GM13977 (cell line): Measurements from ENCODE around the gene HSPBP1.

Experiments
- DNase-seq: peaks from one replicate; pipeline ENCODE4 v3.0.0; 2012; ENCODE audit warnings: low spot score
- in situ Hi-C: fragments of 300-500 bp; cut with MboI; formaldehyde crosslinking; loops from one replicate; pipeline ENCODE4 v1.12.0; 2022; ENCODE audit warnings: low sequenced_read_pairs, low pct_unique_long_range_greater_than_20kb, mixed read lengths, inconsistent platforms; ENCODE audit not compliant: unreplicated experiment
- TF ChIP-seq, protein P1 (sequence below): IDR thresholded peaks from 2 replicates; pipeline ENCODE4 v1.5.1; 2012; ENCODE audit warnings: mild to moderate bottlenecking, control low read depth; ENCODE audit not compliant: insufficient read depth; ENCODE audit errors: extremely low read depth, missing control alignments

Gene HSPBP1

DNA sequence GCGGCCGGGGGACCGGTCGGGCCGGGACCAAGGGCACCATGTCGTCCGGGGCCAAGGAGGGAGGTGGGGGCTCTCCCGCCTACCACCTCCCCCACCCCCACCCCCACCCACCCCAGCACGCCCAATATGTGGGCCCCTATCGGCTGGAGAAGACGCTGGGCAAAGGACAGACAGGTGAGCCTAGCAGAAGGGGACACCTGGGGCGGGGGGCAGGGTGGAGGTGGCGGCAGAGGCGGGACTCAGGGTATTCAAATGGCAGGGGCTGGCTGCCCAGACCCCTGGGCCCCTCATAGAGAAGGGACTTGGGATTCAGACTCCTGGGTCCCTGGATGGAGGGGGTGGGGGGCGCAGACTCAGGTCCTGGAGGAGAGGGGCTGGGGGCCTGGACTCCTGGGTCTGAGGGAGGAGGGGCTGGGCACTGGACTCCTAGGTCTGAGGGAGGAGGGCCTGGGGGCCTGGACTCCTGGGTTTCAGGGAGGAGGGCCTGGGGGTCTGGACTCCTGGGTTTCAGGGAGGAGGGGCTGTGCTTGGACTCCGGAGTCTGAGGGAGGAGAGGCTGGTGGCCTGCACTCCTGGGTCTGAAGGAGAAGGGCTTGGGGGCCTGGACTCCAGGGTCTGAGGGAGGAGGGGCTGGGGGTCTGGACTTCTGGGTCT is 4.6 kb upstream of the HSPBP1 start:
- no peak for DNase-seq
- TF ChIP-seq, protein P1, sequence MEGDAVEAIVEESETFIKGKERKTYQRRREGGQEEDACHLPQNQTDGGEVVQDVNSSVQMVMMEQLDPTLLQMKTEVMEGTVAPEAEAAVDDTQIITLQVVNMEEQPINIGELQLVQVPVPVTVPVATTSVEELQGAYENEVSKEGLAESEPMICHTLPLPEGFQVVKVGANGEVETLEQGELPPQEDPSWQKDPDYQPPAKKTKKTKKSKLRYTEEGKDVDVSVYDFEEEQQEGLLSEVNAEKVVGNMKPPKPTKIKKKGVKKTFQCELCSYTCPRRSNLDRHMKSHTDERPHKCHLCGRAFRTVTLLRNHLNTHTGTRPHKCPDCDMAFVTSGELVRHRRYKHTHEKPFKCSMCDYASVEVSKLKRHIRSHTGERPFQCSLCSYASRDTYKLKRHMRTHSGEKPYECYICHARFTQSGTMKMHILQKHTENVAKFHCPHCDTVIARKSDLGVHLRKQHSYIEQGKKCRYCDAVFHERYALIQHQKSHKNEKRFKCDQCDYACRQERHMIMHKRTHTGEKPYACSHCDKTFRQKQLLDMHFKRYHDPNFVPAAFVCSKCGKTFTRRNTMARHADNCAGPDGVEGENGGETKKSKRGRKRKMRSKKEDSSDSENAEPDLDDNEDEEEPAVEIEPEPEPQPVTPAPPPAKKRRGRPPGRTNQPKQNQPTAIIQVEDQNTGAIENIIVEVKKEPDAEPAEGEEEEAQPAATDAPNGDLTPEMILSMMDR = no peak
- in situ Hi-C loops = no loop called here

DNA sequence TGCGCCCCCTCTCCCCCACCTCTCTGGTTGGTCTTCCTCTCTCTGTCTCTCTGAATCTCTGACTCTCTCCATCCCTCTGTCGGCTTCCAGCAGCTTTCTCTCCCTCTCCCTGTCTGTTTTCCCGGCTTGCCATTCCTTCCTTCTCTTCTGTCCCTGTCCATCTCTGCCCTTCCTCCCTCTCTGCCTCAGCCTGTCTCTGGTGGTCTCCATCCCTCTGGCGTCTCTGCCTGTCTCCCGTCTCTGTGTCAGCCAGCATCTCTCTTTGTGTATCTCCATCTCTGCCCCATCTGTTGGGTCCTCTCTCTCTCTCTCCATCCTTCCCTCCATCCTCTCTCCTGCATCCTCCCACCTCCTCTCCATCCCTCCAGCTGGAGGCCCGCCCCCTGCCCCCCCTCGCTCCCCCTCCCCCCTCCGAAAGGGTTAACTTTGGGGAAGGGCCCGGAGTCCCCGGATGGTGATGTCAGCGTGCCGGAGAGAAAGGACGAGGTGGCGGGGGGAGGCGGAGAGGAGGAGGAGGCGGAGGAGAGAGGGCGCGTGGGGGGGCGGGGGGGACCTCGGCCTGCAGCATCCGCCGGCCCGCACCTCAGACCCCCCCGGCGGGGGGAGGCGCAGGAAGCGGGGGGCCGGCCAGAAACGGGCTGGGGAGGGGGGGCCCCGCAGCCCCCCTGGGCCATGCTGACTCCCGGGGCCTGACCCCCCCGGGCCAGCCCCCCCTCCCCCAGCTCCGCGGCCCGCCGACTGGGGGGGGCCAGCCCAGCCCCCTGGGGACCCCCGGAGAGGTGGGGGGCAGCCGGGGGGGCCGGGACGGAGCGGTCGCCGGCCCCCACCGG is 3.9 kb upstream of the HSPBP1 start, which contains the start of gene BRSK1:
Gene BRSK1 (plus strand): TSS at position 450 of the 830 bp plus-strand sequence. CDS start 446 bp downstream, outside the sequence.
- in situ Hi-C loops = no loop called here
- DNase-seq = no peak
- TF ChIP-seq, protein P1 = no peak

DNA sequence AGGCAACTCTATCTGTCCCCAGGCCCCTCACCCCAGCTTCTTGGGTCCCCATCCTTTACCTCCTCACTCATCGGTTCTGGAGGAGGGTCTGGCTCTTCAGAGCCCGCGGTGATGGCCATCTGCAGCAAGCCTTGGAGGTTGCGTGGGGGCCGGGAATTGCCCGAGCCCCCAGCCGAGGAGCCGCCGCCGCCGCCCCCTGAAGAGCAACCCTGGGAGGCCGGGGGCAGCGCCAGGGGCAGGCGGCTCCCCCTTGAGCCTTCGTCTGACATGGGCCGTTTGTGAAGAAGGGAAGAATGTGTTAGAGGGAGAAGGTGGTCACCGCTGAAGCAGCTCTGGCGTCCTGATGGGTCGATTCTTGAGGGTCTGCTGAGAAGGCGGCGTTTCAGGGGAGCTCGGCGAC is 570 bp downstream of the HSPBP1 start:
- in situ Hi-C loops = no loop called here
- no peak for DNase-seq
- TF ChIP-seq, protein P1 = no peak

DNA sequence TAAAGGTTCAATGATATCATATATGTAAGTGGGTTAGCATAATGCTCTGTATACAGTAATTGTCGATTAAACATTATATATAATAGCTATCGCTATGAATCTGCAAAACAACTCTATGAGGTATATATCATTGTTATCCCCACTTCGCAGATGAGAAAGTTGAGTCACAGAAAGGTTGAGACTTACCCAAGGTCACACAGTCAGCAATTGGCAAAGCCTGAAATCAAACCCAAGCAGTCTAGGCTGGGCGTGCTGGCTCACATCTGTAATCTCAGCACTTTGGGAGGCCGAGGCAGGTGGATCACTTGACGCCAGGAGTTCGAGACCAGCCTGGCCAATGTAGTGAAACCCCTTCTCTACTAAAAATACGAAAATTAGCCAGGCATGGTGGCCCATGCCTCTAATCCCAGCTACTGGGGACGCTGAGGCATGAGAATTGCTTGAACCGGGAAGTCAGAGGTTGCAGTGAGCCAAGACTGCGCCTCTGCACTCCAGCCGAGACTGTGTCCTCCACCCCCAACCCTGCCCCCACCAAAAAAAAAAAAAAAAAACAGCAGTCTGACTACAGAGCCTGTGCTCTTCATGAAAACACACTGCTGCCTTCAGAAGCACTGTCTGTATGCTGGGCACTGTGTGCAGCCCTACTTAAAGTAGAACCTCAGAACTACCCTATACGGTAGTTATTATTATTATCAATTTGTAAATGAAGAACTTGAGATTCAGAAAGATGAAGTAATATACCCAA is 1.3 kb downstream of the HSPBP1 start:
- in situ Hi-C loops = no loop called here
- TF ChIP-seq, protein P1 = no peak
- DNase-seq = no peak

DNA sequence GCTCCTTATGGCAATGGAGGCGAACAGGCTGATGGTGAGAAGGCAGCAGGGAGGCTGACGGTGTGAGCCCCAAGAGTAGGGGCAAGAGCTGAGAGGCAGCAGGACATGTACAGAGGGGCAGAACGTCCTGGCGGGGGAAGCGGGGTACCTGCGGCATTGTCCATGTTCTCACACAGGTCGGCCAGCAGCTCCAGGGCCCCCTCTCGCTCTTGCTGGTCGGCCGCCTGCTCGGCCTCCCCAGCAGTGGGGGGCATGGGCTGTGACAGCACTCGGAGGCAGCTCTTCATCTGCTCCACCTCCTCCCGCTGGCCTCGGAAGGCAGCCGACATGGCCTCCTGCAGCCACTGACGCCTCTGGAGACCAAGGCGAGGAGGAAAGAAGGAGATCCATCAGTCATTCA is 2.4 kb downstream of the HSPBP1 start:
- in situ Hi-C loops = no loop called here
- TF ChIP-seq, protein P1 = no peak
- DNase-seq = no peak

DNA sequence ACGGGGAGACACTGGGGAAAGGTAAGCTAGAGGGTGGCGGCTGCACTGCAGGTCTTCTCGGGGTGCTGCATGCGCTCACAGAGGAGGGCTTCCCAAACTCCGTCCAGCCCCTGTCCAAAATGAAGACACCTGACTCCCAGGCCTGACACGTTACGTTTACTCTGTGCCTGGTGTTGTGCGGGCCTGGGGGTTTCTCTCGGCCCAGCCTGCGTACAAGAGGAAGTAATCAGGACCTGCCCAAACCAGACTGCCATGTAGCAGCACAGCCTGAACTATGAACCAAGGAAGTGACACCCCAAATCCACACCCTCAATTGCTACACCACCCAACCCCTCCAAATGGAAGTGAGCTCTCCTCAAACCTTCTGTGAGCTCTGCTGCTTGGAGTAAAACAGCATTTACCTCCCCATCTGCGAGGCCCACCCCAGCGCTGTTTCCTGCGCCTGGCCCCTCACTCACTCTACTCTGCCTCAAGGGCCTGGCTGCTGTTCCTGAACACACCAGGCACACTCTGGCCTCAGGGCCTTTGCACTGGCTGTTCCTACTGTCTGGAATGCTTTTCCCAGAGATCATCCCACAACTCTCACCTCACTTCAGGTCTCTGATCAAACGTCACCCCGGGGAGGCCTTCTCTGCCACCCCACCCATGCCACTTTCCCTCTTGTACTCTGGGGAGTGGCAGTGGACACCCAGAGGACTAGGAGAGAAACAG is 3.0 kb downstream of the HSPBP1 start:
- in situ Hi-C loops = no loop called here
- no peak for DNase-seq
- TF ChIP-seq, protein P1 = no peak
